Measurements from ENCODE around the gene ACTN4.

Gene ACTN4

GRCh38 chr19:38726284-38726673, 78.8 kb downstream of the ACTN4 start:
- no peak for TF ChIP-seq POLR2A (IDR thresholded peaks at IDR 0.05; ENCODE audit: extremely low read depth, insufficient read length)
- no peak for TF ChIP-seq MYC (IDR thresholded peaks at IDR 0.05; ENCODE audit: low read depth, low read length)
- TF ChIP-seq, protein P1, sequence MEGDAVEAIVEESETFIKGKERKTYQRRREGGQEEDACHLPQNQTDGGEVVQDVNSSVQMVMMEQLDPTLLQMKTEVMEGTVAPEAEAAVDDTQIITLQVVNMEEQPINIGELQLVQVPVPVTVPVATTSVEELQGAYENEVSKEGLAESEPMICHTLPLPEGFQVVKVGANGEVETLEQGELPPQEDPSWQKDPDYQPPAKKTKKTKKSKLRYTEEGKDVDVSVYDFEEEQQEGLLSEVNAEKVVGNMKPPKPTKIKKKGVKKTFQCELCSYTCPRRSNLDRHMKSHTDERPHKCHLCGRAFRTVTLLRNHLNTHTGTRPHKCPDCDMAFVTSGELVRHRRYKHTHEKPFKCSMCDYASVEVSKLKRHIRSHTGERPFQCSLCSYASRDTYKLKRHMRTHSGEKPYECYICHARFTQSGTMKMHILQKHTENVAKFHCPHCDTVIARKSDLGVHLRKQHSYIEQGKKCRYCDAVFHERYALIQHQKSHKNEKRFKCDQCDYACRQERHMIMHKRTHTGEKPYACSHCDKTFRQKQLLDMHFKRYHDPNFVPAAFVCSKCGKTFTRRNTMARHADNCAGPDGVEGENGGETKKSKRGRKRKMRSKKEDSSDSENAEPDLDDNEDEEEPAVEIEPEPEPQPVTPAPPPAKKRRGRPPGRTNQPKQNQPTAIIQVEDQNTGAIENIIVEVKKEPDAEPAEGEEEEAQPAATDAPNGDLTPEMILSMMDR (IDR thresholded peaks at IDR 0.05; ENCODE audit: low read depth, low read length), result no peak
- TF ChIP-seq MAX (IDR thresholded peaks at IDR 0.05; ENCODE audit: low read depth, low read length), result no peak
- DNase-seq (ENCODE audit: low read depth), result no peak
- H3K4me3 ChIP-seq (ENCODE audit: low read depth, low read length), result no peak overlapping the region

DNA sequence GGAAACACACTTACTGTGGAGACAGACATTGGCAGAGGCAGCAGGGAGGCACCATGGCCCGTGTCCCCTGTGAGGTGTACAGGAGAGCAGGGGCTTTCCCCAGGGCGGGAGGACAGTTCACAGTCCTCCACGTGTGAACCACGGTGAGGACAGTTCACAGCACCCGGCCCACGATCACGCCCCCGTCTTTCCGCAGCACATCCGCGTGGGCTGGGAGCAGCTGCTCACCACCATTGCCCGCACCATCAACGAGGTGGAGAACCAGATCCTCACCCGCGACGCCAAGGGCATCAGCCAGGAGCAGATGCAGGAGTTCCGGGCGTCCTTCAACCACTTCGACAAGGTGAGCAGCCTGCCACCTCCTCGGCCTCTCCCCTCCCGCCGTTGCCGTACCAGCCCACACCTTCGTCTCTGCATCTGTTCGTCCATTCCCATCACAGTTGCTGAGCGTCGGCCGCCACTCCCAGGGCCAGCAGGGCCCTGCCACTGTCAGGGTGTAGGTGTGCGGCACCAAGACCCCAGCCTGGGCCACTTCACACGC, 79.4 kb downstream of the ACTN4 start:
- no peak for DNase-seq (ENCODE audit: low read depth)
- H3K4me3 ChIP-seq (ENCODE audit: low read depth, low read length), result no peak overlapping the region
- TF ChIP-seq MAX (IDR thresholded peaks at IDR 0.05; ENCODE audit: low read depth, low read length) (no peak), POLR2A (IDR thresholded peaks at IDR 0.05; ENCODE audit: extremely low read depth, insufficient read length) (no peak), MYC (IDR thresholded peaks at IDR 0.05; ENCODE audit: low read depth, low read length) (no peak)
- TF ChIP-seq, protein P1 (IDR thresholded peaks at IDR 0.05; ENCODE audit: low read depth, low read length), result no peak

GRCh38 chr19:38727306-38727867, 79.9 kb downstream of the ACTN4 start:
- no peak for DNase-seq (ENCODE audit: low read depth)
- no peak overlapping the region for H3K4me3 ChIP-seq (ENCODE audit: low read depth, low read length)
- no peak for TF ChIP-seq MAX (IDR thresholded peaks at IDR 0.05; ENCODE audit: low read depth, low read length)
- TF ChIP-seq POLR2A (IDR thresholded peaks at IDR 0.05; ENCODE audit: extremely low read depth, insufficient read length), result no peak
- TF ChIP-seq, protein P1 (IDR thresholded peaks at IDR 0.05; ENCODE audit: low read depth, low read length), result no peak
- TF ChIP-seq MYC (IDR thresholded peaks at IDR 0.05; ENCODE audit: low read depth, low read length), result no peak

- TF ChIP-seq POLR2A (IDR thresholded peaks at IDR 0.05; ENCODE audit: extremely low read depth, insufficient read length) (no peak), MYC (IDR thresholded peaks at IDR 0.05; ENCODE audit: low read depth, low read length) (no peak), MAX (IDR thresholded peaks at IDR 0.05; ENCODE audit: low read depth, low read length) (no peak)
- TF ChIP-seq, protein P1 (IDR thresholded peaks at IDR 0.05; ENCODE audit: low read depth, low read length), result no peak
- no peak for DNase-seq (ENCODE audit: low read depth)
Observed at GRCh38 chr19:38727868-38728660, 80.6 kb downstream of the ACTN4 start.

DNA sequence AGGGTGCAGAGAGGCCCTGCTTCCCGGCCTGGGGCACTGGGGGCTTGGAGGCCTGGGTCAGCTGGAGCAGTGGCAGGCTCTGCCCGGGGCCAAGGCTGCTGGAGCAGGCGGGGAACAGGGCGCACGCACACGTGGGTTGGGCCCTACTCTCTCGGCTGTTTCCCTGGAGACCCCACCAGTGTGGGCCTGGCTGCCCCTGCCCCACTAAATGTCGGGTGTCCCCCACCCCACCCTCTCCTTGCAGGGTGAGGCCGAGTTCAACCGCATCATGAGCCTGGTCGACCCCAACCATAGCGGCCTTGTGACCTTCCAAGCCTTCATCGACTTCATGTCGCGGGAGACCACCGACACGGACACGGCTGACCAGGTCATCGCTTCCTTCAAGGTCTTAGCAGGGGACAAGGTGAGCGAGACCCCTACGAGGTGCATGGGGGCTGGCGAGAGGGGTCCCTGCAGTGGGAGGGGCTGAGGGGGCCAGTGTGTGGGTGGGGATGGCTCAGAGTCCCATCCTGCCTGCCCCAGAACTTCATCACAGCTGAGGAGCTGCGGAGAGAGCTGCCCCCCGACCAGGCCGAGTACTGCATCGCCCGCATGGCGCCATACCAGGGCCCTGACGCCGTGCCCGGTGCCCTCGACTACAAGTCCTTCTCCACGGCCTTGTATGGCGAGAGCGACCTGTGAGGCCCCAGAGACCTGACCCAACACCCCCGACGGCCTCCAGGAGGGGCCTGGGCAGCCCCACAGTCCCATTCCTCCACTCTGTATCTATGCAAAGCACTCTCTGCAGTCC, 81.5 kb downstream of the ACTN4 start:
- no peak for DNase-seq (ENCODE audit: low read depth)
- H3K4me3 ChIP-seq (ENCODE audit: low read depth, low read length), result no peak overlapping the region
- TF ChIP-seq POLR2A (IDR thresholded peaks at IDR 0.05; ENCODE audit: extremely low read depth, insufficient read length) (no peak), MYC (IDR thresholded peaks at IDR 0.05; ENCODE audit: low read depth, low read length) (no peak), MAX (IDR thresholded peaks at IDR 0.05; ENCODE audit: low read depth, low read length) (no peak)
- TF ChIP-seq, protein P1 (IDR thresholded peaks at IDR 0.05; ENCODE audit: low read depth, low read length), result no peak

More at GRCh38 chr19:38727868-38728660, 80.6 kb downstream of the ACTN4 start:
- no peak overlapping the region for H3K4me3 ChIP-seq (ENCODE audit: low read depth, low read length)

Data from NB4 (cell line).